Ecto neural progenitor cell (in vitro differentiated cells): Measurements from ENCODE around the gene MEGF10.

Experiments used
- DNase-seq: peaks from one replicate; pipeline ENCODE4 v3.0.0-alpha.2; 2018; ENCODE audit warnings: low spot score

MEGF10 gene

GRCh38 chr5:127411381-127411780 lies 120.8 kb downstream of the MEGF10 start:
- DNase-seq: no peak

- DNase-seq: no peak
Observed at GRCh38 chr5:127412698-127413097, 122.1 kb downstream of the MEGF10 start.

- DNase-seq: no peak
Observed at GRCh38 chr5:127415034-127415433, 124.4 kb downstream of the MEGF10 start.

- DNase-seq: no peak
Observed at GRCh38 chr5:127416906-127417305, 126.3 kb downstream of the MEGF10 start.

GRCh38 chr5:127417528-127417927 lies 126.9 kb downstream of the MEGF10 start:
- DNase-seq: no peak

GRCh38 chr5:127418367-127418766 lies 127.8 kb downstream of the MEGF10 start:
- no peak for DNase-seq

GRCh38 chr5:127418974-127419682 lies 128.5 kb downstream of the MEGF10 start:
- DNase-seq: no peak

- DNase-seq: no peak
Observed at GRCh38 chr5:127419683-127420257, 129.2 kb downstream of the MEGF10 start.

- no peak for DNase-seq
Observed at GRCh38 chr5:127420758-127421157, 130.2 kb downstream of the MEGF10 start.

- no peak for DNase-seq
Observed at GRCh38 chr5:127421471-127421870, 130.9 kb downstream of the MEGF10 start.

GRCh38 chr5:127423173-127423798 lies 132.7 kb downstream of the MEGF10 start:
- no peak for DNase-seq

GRCh38 chr5:127425037-127425436 lies 134.4 kb downstream of the MEGF10 start:
- DNase-seq: peak; percentile 76

GRCh38 chr5:127425868-127426267 lies 135.3 kb downstream of the MEGF10 start:
- DNase-seq: no peak

GRCh38 chr5:127426661-127427060 lies 136.1 kb downstream of the MEGF10 start:
- no peak for DNase-seq

- no peak for DNase-seq
Observed at GRCh38 chr5:127428276-127428675, 137.7 kb downstream of the MEGF10 start.

GRCh38 chr5:127428748-127429147 lies 138.2 kb downstream of the MEGF10 start:
- no peak for DNase-seq

GRCh38 chr5:127429928-127430327 lies 139.3 kb downstream of the MEGF10 start:
- no peak for DNase-seq

GRCh38 chr5:127430627-127431026 lies 140.0 kb downstream of the MEGF10 start:
- no peak for DNase-seq

- no peak for DNase-seq
Observed at GRCh38 chr5:127431977-127432585, 141.5 kb downstream of the MEGF10 start.

- DNase-seq: no peak
Observed at GRCh38 chr5:127433526-127433925, 142.9 kb downstream of the MEGF10 start.

GRCh38 chr5:127434588-127434987 lies 144.0 kb downstream of the MEGF10 start:
- no peak for DNase-seq

GRCh38 chr5:127435821-127436220 lies 145.2 kb downstream of the MEGF10 start:
- DNase-seq: no peak

GRCh38 chr5:127439644-127440043 lies 149.0 kb downstream of the MEGF10 start:
- DNase-seq: no peak
